HepG2 (cell line): ENCODE results near the gene LTA4H. TPM values are rescaled to one million over a fixed set of nuclear protein-coding genes. Genes with fewer than 3 reads are reported as not detected.
A peak's percentile ranks its signal among the peaks of the same experiment; 100 is the strongest.

ENCODE experiments used
- AKAP8 ChIP-seq: sonication (generic); formaldehyde crosslinking; IDR thresholded peaks from 2 replicates; pipeline ENCODE4 v1.5.1; 2020; ENCODE audit warnings: mild to moderate bottlenecking, missing genetic modification reagents
- ARID2 ChIP-seq: sonication (generic); formaldehyde crosslinking; IDR thresholded peaks from 2 replicates; pipeline ENCODE4 v1.8.1; 2022; ENCODE audit warnings: mild to moderate bottlenecking, missing genetic modification reagents, borderline replicate concordance
- ASH2L ChIP-seq: fragments of 300-600, 200-600 bp; sonication (generic); IDR thresholded peaks from 2 replicates; pipeline ENCODE4 v1.7.0; 2017; ENCODE audit warnings: low read depth, mild to moderate bottlenecking, moderate library complexity, mixed read lengths, low read length; ENCODE audit not compliant: insufficient read length
- CBX1 ChIP-seq: IDR thresholded peaks from one replicate; pipeline ENCODE4 v1.6.1; 2016; ENCODE audit warnings: antibody characterized with exemption, low read depth
- CBX5 ChIP-seq: sonication (generic); formaldehyde crosslinking; IDR thresholded peaks from 2 replicates; pipeline ENCODE4 v1.4.0; 2020; ENCODE audit warnings: missing genetic modification reagents, borderline replicate concordance
- CENPBD1 ChIP-seq: sonication (generic); formaldehyde crosslinking; IDR thresholded peaks from 2 replicates; pipeline ENCODE4 v1.8.0; 2022; ENCODE audit warnings: missing genetic modification reagents, low read depth, mild to moderate bottlenecking, borderline replicate concordance
- ELF1 ChIP-seq: sonication (generic); formaldehyde crosslinking; IDR thresholded peaks from 2 replicates; pipeline ENCODE4 v1.4.0; 2020; ENCODE audit warnings: missing genetic modification reagents
- ISL2 ChIP-seq: sonication (generic); formaldehyde crosslinking; IDR thresholded peaks from 2 replicates; pipeline ENCODE4 v1.5.0; 2020; ENCODE audit warnings: missing genetic modification reagents
- KAT8 ChIP-seq: IDR thresholded peaks from 2 replicates; pipeline ENCODE4 v1.6.1; 2016; ENCODE audit warnings: missing genetic modification reagents, missing compliant biosample characterization
- LCORL ChIP-seq, 2 experiments: fragments of 450-650 bp in 1 of 2; sonication (generic) in 1 of 2; formaldehyde crosslinking in 1 of 2; IDR thresholded peaks; 2 replicates each; pipeline versions ENCODE4 v1.5.0 to v1.6.1; 2017 to 2020; ENCODE audit warnings: antibody characterized with exemption in 1 of 2, missing genetic modification reagents in 1 of 2
- MED1 ChIP-seq: sonication (generic); formaldehyde crosslinking; IDR thresholded peaks from 2 replicates; pipeline ENCODE4 v1.4.0; 2020; ENCODE audit warnings: missing genetic modification reagents
- MED8 ChIP-seq: sonication (generic); formaldehyde crosslinking; IDR thresholded peaks from 2 replicates; pipeline ENCODE4 v1.8.1; 2023; ENCODE audit warnings: mild to moderate bottlenecking, missing genetic modification reagents; ENCODE audit not compliant: insufficient replicate concordance
- NR2F2 ChIP-seq: IDR thresholded peaks from 2 replicates; pipeline ENCODE4 v1.6.1; 2012; ENCODE audit warnings: low read depth, inconsistent platforms, borderline replicate concordance
- SKI ChIP-seq: fragments of 450-650 bp; IDR thresholded peaks from one replicate; pipeline ENCODE4 v1.6.1; 2018; ENCODE audit warnings: mild to moderate bottlenecking; ENCODE audit not compliant: partially characterized antibody
- SOX5 ChIP-seq: IDR thresholded peaks from 2 replicates; pipeline ENCODE4 v1.6.1; 2016; ENCODE audit warnings: borderline replicate concordance
- SP4 ChIP-seq: sonication (generic); formaldehyde crosslinking; IDR thresholded peaks from 2 replicates; pipeline ENCODE4 v1.8.1; 2023; ENCODE audit warnings: mild to moderate bottlenecking, missing genetic modification reagents
- TBL1XR1 ChIP-seq: fragments of 150-350 bp; IDR thresholded peaks from 2 replicates; pipeline ENCODE4 v1.6.1; 2014; ENCODE audit warnings: borderline replicate concordance, low read length; ENCODE audit not compliant: partially characterized antibody
- TFAP4 ChIP-seq: sonication (generic); IDR thresholded peaks from 2 replicates; pipeline ENCODE4 v1.6.1; 2016; ENCODE audit warnings: low read depth, borderline replicate concordance
- ZBTB20 ChIP-seq: sonication (generic); formaldehyde crosslinking; IDR thresholded peaks from 2 replicates; pipeline ENCODE4 v1.8.1; 2023; ENCODE audit warnings: missing genetic modification reagents, low read depth, mild to moderate bottlenecking, borderline replicate concordance
- ZNF44 ChIP-seq: sonication (generic); formaldehyde crosslinking; IDR thresholded peaks from 2 replicates; pipeline ENCODE4 v1.5.1; 2020; ENCODE audit warnings: mild to moderate bottlenecking, missing genetic modification reagents
- ZNF460 ChIP-seq: sonication (generic); formaldehyde crosslinking; IDR thresholded peaks from 2 replicates; pipeline ENCODE4 v1.5.1; 2020; ENCODE audit warnings: missing genetic modification reagents, mild to moderate bottlenecking, borderline replicate concordance
- ZNF609 ChIP-seq: sonication (generic); formaldehyde crosslinking; IDR thresholded peaks from 2 replicates; pipeline ENCODE4 v1.4.0; 2020; ENCODE audit warnings: mild to moderate bottlenecking, missing genetic modification reagents, borderline replicate concordance
- polyA plus RNA-seq, 8 experiments: library from polyadenylated mRNA; depleted of rRNA in 3 of 8; stranded (reverse) in 7 of 8; unstranded in 1 of 8; fragments of >200 nt; fragmentation: Illumina TruSeq in 4 of 8; extraction: Trizol in 4 of 8; gene quantifications; 2 replicates each; pipeline versions ENCODE4 v1.2.1 to v1.2.3, GENCODE V29; 2011 to 2016; ENCODE audit warnings: low read depth in 4 of 8, missing spikeins in 1 of 8, mixed read lengths in 1 of 8; ENCODE audit not compliant: insufficient read depth in 1 of 8
- total RNA-seq, 5 experiments: library from RNA; depleted of rRNA; stranded (reverse); fragments of >200 nt; fragmentation: Illumina TruSeq; extraction: Trizol; gene quantifications; 2 replicates each; pipeline ENCODE4 v1.2.3, GENCODE V29; 2016; ENCODE audit warnings: low read depth in 1 of 5
- TF ChIP-seq, protein P1 (sequence below): sonication (generic); formaldehyde crosslinking; IDR thresholded peaks from 2 replicates; pipeline ENCODE4 v1.5.1; 2020; ENCODE audit warnings: missing genetic modification reagents, mild to moderate bottlenecking, borderline replicate concordance

The LTA4H gene
- total and polyA plus RNA-seq, 2 of the 13 experiments (the other 11 are each of a cell fraction or from before 2014, with no cell fraction given) = 87.5 to 90.4 TPM

- TF ChIP-seq, protein P1, sequence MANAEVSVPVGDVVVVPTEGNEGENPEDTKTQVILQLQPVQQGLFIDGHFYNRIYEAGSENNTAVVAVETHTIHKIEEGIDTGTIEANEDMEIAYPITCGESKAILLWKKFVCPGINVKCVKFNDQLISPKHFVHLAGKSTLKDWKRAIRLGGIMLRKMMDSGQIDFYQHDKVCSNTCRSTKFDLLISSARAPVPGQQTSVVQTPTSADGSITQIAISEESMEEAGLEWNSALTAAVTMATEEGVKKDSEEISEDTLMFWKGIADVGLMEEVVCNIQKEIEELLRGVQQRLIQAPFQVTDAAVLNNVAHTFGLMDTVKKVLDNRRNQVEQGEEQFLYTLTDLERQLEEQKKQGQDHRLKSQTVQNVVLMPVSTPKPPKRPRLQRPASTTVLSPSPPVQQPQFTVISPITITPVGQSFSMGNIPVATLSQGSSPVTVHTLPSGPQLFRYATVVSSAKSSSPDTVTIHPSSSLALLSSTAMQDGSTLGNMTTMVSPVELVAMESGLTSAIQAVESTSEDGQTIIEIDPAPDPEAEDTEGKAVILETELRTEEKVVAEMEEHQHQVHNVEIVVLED (CRISPR knock-in tag) = no peak
- TF ChIP-seq SOX5 (CRISPR knock-in tag) (peak; percentile 82; the same call in 1 of the 2 replicates), ZNF44 (CRISPR knock-in tag) (no peak), CENPBD1 (CRISPR knock-in tag) (no peak), ISL2 (CRISPR knock-in tag) (peak; percentile 86), MED8 (CRISPR knock-in tag) (peak; percentile 49), MED1 (CRISPR knock-in tag) (peak; percentile 96), ASH2L (peak; percentile 66), ELF1 (CRISPR knock-in tag) (peak; percentile 48; the same call in 1 of the 2 replicates), ZNF609 (CRISPR knock-in tag) (peak; percentile 69; the same call in 1 of the 2 replicates), ZNF460 (CRISPR knock-in tag) (no peak), SP4 (CRISPR knock-in tag) (0 out of 2 replicates have a peak, but pooled peaks have one; percentile 38), KAT8 (CRISPR knock-in tag) (peak; percentile 53; the same call in 1 of the 2 replicates), CBX5 (CRISPR knock-in tag) (peak; percentile 47; the same call in 1 of the 2 replicates), NR2F2 (peak; percentile 72), CBX1 (no peak), SKI (peak; percentile 39), ZBTB20 (CRISPR knock-in tag) (peak; percentile 54; the same call in 1 of the 2 replicates), ARID2 (CRISPR knock-in tag) (0 out of 2 replicates have a peak, but pooled peaks have one; percentile 31), TBL1XR1 (peak; percentile 23), LCORL (IDR thresholded peaks at IDR 0.05) (no peak), LCORL (CRISPR knock-in tag; IDR thresholded peaks at IDR 0.05) (0 out of 2 replicates have a peak, but pooled peaks have one; percentile 16), TFAP4 (peak; percentile 35; the same call in 1 of the 2 replicates), AKAP8 (no peak)
These were observed 59.0 kb downstream of the LTA4H start (continued) for GRCh38 chr12:95976416-95976832.
